GM12878 (cell line): ENCODE data around the gene SLC35E3. TPM values are rescaled to one million over a fixed set of nuclear protein-coding genes. Genes with fewer than 3 reads are reported as not detected.

Experiments used
- ATAC-seq: fragments of 200-7000 bp; cut with Tn5 transposase; 3 replicates; pipeline ENCODE4 v1.9.1; 2020; ENCODE audit warnings: mild to moderate bottlenecking, moderate library complexity
- BruUV-seq: library from RNA; stranded (reverse); fragments of 400-500 nt; replicated peaks from 2 replicates; lab custom pipeline; 2021; lab: Mats Ljungman, UMichigan
- CTCF ChIA-PET: fragments of 300-600 bp; sonication (Branson Sonifier 250); formaldehyde crosslinking; extraction: SDS; loops from one replicate; lab custom pipeline; 2021; ENCODE audit warnings: inconsistent platforms; lab: Yijun Ruan, JAX
- POLR2A ChIA-PET: fragments of 350-600 bp; formaldehyde crosslinking; extraction: SDS; loops from one replicate; lab custom pipeline; 2021; ENCODE audit warnings: inconsistent platforms; lab: Charles Lee
- RAD21 ChIA-PET: fragments of 300-600 bp; sonication (Branson Sonifier 250); formaldehyde crosslinking; loops from one replicate; lab custom pipeline; 2023; ENCODE audit warnings: antibody characterized with exemption; ENCODE audit not compliant: unreplicated experiment; lab: Charles Lee
- SMC1A ChIA-PET: fragments of 300-600 bp; sonication (Branson Sonifier 250); formaldehyde crosslinking; loops from one replicate; lab custom pipeline; 2023; ENCODE audit not compliant: unreplicated experiment, uncharacterized antibody; lab: Charles Lee
- DNase-seq: peaks from one replicate; pipeline ENCODE4 v3.0.0-alpha.2; 2011; ENCODE audit warnings: low read depth, low spot score
- FAIRE-seq: peaks from 3 replicates; lab custom pipeline; 2011; peaks lifted over from hg19 to GRCh38; lab: Jason Lieb, UNC
- H2AFZ ChIP-seq: 2 replicates; pipeline ENCODE4 v1.6.0; 2011; ENCODE audit warnings: low read depth, low read length, control low read depth; ENCODE audit not compliant: control insufficient read depth
- H3K27ac ChIP-seq: 2 replicates; pipeline ENCODE4 v1.5.1; 2011; ENCODE audit warnings: control low read depth; ENCODE audit not compliant: control insufficient read depth, insufficient read depth
- H3K27me3 ChIP-seq, 2 experiments: replicated peaks in 1 of 2; 2 replicates each; pipeline versions ENCODE4 v1.6.0 to v1.6.1; 2011; ENCODE audit warnings: low read length in 1 of 2; ENCODE audit not compliant: control insufficient read depth in 2 of 2, insufficient read depth in 2 of 2
- H3K36me3 ChIP-seq, 2 experiments: 2 replicates each; pipeline ENCODE4 v1.5.1; 2011; ENCODE audit warnings: low read length in 1 of 2; ENCODE audit not compliant: control insufficient read depth in 2 of 2, insufficient read depth in 2 of 2
- H3K4me1 ChIP-seq: 2 replicates; pipeline ENCODE4 v1.6.1; 2011; ENCODE audit warnings: mild to moderate bottlenecking, low read length, moderate library complexity, mixed read lengths; ENCODE audit not compliant: control insufficient read depth, insufficient read depth
- H3K4me2 ChIP-seq: 2 replicates; pipeline ENCODE4 v1.6.0; 2011; ENCODE audit warnings: control low read depth; ENCODE audit not compliant: control insufficient read depth, insufficient read depth
- H3K4me3 ChIP-seq: fragments of 200-600 bp; sonication (generic); 2 replicates; pipeline ENCODE4 v1.5.1; 2016
- H3K79me2 ChIP-seq: 2 replicates; pipeline ENCODE4 v1.6.0; 2011; ENCODE audit warnings: low read length; ENCODE audit not compliant: control insufficient read depth, insufficient read depth
- H3K9ac ChIP-seq: 2 replicates; pipeline ENCODE4 v1.8.0; 2011; ENCODE audit warnings: low read length, control low read depth, mixed read lengths; ENCODE audit not compliant: control insufficient read depth, insufficient read depth
- H3K9me3 ChIP-seq: replicated peaks from 3 replicates; pipeline ENCODE4 v1.5.1; 2011; ENCODE audit warnings: mild to moderate bottlenecking, low read length; ENCODE audit not compliant: control insufficient read depth, insufficient read depth
- H4K20me1 ChIP-seq: 2 replicates; pipeline ENCODE4 v1.6.0; 2011; ENCODE audit not compliant: control insufficient read depth, insufficient read depth
- HDAC2 ChIP-seq: fragments of 200-600 bp; sonication (generic); IDR thresholded peaks from 2 replicates; pipeline ENCODE4 v1.6.1; 2017
- POLR2AphosphoS5 ChIP-seq: IDR thresholded peaks from 2 replicates; pipeline ENCODE4 v1.6.1; 2011; ENCODE audit warnings: mild to moderate bottlenecking, low read length, inconsistent platforms
- SREBF2 ChIP-seq: IDR thresholded peaks from 2 replicates; pipeline ENCODE4 v1.6.1; 2012; ENCODE audit warnings: mild to moderate bottlenecking, low read length
- STAT3 ChIP-seq: IDR thresholded peaks from 2 replicates; pipeline ENCODE4 v1.6.1; 2011; ENCODE audit warnings: low read depth, low read length, improper control_type of control experiment
- WGBS: methylation state at CpG from one replicate; pipeline ENCODE4 v1.1.6; 2016; ENCODE audit warnings: low lambda C conversion rate; ENCODE audit not compliant: insufficient replicate concordance, insufficient coverage; ENCODE audit errors: missing lambda C conversion rate; 5-methylcytosine and 5-hydroxymethylcytosine counted together
- in situ Hi-C: fragments of 300-500 bp; cut with MboI; formaldehyde crosslinking; loops from 9 replicates; pipeline ENCODE4 v1.14.3; 2018; ENCODE audit warnings: mixed read lengths
- intact Hi-C: fragments of 100-400 bp; cut with micrococcal nuclease; formaldehyde crosslinking; loops from one replicate; pipeline ENCODE4 v1.14.2; 2022; ENCODE audit not compliant: unreplicated experiment
- polyA plus RNA-seq, 11 experiments: library from polyadenylated mRNA; depleted of rRNA in 4 of 11; unstranded in 6 of 11; stranded (reverse) in 5 of 11; fragments of >200 nt; fragmentation: Nextera tagmentation in 4 of 11; fragmentation: Illumina TruSeq in 1 of 11; extraction: Ambion mirVana in 4 of 11; extraction: Trizol in 1 of 11; gene quantifications; 1 replicate in 1 of 11; 2 replicates in 10 of 11; pipeline versions ENCODE4 v1.2.1 to v1.2.3, GENCODE V29; 2011 to 2016; ENCODE audit warnings: inconsistent platforms in 2 of 11, missing spikeins in 2 of 11, low read depth in 1 of 11
- total RNA-seq, 4 experiments: library from RNA; depleted of rRNA in 3 of 4; stranded (reverse); fragments of >200 nt in 3 of 4; fragmentation: Illumina TruSeq in 1 of 4; extraction: Trizol in 1 of 4; gene quantifications; 2 replicates each; pipeline versions ENCODE4 v1.2.1 to v1.2.3, GENCODE V29; 2013 to 2021

SLC35E3 gene
- total and polyA plus RNA-seq, 10 of the 15 experiments (the other 5 are each of a cell fraction or from before 2014, with no cell fraction given) = 3.6 to 19.8 (median 6.1) TPM

- DNase-seq = no peak
- intact Hi-C loops = no loop called here
- POLR2A ChIA-PET = interaction anchor here (0.6 to 1.0 kb wide), 2 partner anchors 8 to 14 kb away, joined by 3 read pairs; no protein-coding TSS in a partner anchor
- H3K4me3 ChIP-seq = no peak overlapping the region
- H3K79me2 ChIP-seq = peaks cover 7% of the 10 kb centered on the region
- peaks cover 11 to 51% of the 10 kb centered on the region in 2 experiments; a peak in 3 of 4 replicates for H3K36me3 ChIP-seq
- BruUV-seq = no TSS peak
- RAD21 ChIA-PET = no interaction called here
- no peak for ATAC-seq
- H3K9ac ChIP-seq = no peak overlapping the region
- 96% methylated on average over 11 of the region's 11 CpGs for WGBS
- in situ Hi-C loops = no loop called here
- no peaks in the 10 kb centered on the region for H3K27me3 ChIP-seq
- no peaks in the 10 kb centered on the region for H3K4me1 ChIP-seq
- SMC1A ChIA-PET = no interaction called here
- TF ChIP-seq STAT3 (no peak), SREBF2 (no peak), POLR2AphosphoS5 (peak; percentile 47; the same call in 1 of the 2 replicates)
- CTCF ChIA-PET = interaction anchor here (0.6 to 0.8 kb wide), 2 partner anchors 11 to 463 kb away, joined by 3 to 4 read pairs; no protein-coding TSS in a partner anchor
- no peak overlapping the region for H2AFZ ChIP-seq
- H4K20me1 ChIP-seq = 0 out of 2 replicates have a peak, but pooled peaks cover under 1% of the 10 kb centered on the region
- no peak overlapping the region for H3K4me2 ChIP-seq
- H3K9me3 ChIP-seq = no peaks in the 10 kb centered on the region
- FAIRE-seq = no peak
- H3K27ac ChIP-seq = no peak overlapping the region
These were observed 79.7 kb downstream of the SLC35E3 start for GRCh38 chr12:68825569-68826217.

GRCh38 chr12:68827895-68828671 is 82.1 kb downstream of the SLC35E3 start:
- POLR2A ChIA-PET = interaction anchor here (0.6 kb wide), 1 partner anchor 12 kb away, joined by 3 read pairs; no protein-coding TSS in a partner anchor
- Histone ChIP-seq H3K4me3 (no peak overlapping the region), H3K27ac (no peak overlapping the region), H2AFZ (no peak overlapping the region), H3K27me3 (no peaks in the 10 kb centered on the region), H4K20me1 (peaks cover 8% of the 10 kb centered on the region), H3K9me3 (no peaks in the 10 kb centered on the region), H3K36me3 (peaks cover 16 to 51% of the 10 kb centered on the region in 2 experiments), H3K4me2 (no peak overlapping the region), H3K4me1 (no peaks in the 10 kb centered on the region), H3K79me2 (no peaks in the 10 kb centered on the region; the same call in 1 of the 2 replicates), H3K9ac (no peak overlapping the region)
- CTCF ChIA-PET = interaction anchor here (1.0 to 7.3 kb wide), 6 partner anchors 12 to 115 kb away, joined by 3 to 156 read pairs (median 4); no protein-coding TSS in a partner anchor
- FAIRE-seq = no peak
- ATAC-seq = no peak
- no TSS peak for BruUV-seq
- intact Hi-C loops (no loop called here), in situ Hi-C loops (no loop called here)
- TF ChIP-seq HDAC2 = no peak
- 86% methylated on average over 5 of the region's 5 CpGs for WGBS
- SMC1A ChIA-PET = interaction anchor here (0.7 to 1.3 kb wide), 4 partner anchors 8 to 589 kb away, joined by 3 to 5 read pairs (median 4); no protein-coding TSS in a partner anchor
- DNase-seq = no peak
- RAD21 ChIA-PET = no interaction called here
